ENCODE results near the gene WDR70.
"Not testable (repeated sequence)": the region's sequence is repeated elsewhere in the genome, so short reads cannot be mapped to it uniquely, and the experiment has no call there.

The WDR70 gene

GRCh38 chr5:37518356-37518755, 139.2 kb downstream of the WDR70 start:
- DNase-seq: not testable (repeated sequence)

GRCh38 chr5:37519304-37519703, 140.2 kb downstream of the WDR70 start:
- no peak for DNase-seq

- DNase-seq: no peak
These were observed 140.7 kb downstream of the WDR70 start for GRCh38 chr5:37519807-37520206.

GRCh38 chr5:37520811-37521210, 141.7 kb downstream of the WDR70 start:
- DNase-seq: no peak

- DNase-seq: no peak
These were observed 154.0 kb downstream of the WDR70 start for GRCh38 chr5:37532976-37533740.

DNA sequence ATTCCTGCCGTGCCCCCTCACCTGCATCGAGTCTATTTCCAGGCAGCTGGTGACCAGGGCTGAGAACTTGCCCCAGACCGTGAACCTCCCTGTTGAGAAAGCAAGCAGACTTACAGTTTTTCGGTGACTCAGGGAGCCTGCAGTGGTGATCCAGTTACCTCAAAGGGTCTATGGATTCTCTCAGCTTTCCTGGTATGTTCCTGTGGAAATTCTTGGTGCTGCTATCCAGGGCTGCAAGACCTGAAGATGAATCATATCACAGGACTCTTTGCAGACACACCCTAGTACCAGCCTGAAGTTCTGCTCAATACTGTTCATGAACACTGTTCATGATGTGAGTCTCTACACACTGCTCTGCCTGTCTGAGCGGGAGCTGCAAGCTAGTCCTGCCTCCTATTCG, 154.7 kb downstream of the WDR70 start:
- DNase-seq: no peak

- DNase-seq: no peak
These were observed 160.3 kb downstream of the WDR70 start for GRCh38 chr5:37539459-37539858.

DNA sequence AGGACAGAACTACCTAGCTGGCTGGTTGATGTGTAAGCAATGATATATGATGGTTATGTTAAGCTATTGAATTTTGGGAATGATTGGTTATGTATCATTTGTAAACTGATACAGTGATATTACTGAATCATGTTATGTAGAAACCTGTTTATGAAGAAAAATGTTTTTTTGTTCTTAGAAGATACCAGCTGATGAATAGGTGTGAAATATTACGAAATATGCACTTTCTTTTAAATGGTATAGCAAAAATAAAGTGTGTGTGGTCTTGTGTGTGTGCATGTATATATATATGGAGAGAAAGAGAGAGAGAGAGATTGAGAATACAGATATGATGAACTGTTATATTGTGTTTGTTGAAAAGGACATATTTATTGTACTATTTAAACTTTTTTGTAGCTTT, 164.1 kb downstream of the WDR70 start:
- no peak for DNase-seq

- no peak for DNase-seq
These were observed 170.3 kb downstream of the WDR70 start for GRCh38 chr5:37549411-37549810.

DNA sequence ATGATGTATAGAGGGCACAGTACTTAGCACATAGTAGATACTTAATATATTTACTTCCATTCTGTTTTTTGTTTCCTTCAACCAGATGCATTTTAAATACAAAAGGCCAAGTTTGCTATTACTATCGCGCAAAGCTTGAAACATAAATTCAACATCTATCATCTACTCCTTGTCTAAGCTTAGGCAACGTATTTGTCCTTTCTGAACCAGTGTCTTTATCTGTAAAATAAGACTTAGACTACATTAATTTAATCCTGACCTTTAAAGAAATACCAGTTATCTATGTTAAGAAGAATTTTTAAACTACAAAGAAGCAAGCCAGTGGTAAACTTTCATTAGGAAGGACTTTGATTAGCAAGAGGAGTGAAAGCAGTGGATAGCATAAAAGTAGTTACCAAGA, 173.0 kb downstream of the WDR70 start:
- DNase-seq: no peak

GRCh38 chr5:37552770-37553719, 173.9 kb downstream of the WDR70 start:
- no peak for DNase-seq

DNA sequence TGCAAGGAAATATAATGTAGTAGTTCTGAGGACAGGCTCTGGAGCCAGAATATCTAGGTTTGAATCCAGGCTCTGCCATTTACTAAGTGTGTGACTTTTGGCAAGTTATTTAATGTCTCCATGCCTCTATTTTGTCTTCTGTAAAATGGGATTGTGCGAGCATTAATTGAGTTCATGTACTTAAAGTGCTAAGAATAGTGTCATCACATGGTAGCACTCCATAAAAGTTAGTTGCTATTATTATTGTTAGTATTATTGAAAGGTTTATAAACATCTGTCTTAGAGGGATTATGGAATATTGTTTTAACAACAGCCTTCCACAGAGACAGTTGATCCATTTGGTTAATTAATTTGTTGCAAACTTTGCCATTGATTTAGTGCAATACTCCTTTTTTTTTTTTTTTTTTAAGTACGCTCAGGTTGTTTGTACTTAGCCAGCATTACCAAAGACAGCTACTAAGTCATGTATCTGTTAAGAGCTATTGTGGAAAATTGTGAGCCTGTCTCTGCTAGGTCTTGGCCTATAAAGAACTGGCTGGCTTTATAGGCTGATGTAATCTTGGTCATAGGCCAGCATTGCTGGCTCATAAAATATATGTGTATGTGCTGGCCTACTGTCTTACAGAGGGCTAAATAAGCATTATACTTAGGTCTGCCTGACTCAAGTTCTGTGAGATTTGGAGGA, 174.7 kb downstream of the WDR70 start:
- DNase-seq: no peak

- DNase-seq: no peak
These were observed 175.3 kb downstream of the WDR70 start for GRCh38 chr5:37554405-37554739.

- peak; percentile 4 for DNase-seq
These were observed 175.8 kb downstream of the WDR70 start for GRCh38 chr5:37554938-37555337.

GRCh38 chr5:37557734-37558293, 178.7 kb downstream of the WDR70 start:
- no peak for DNase-seq

GRCh38 chr5:37565062-37565670, 186.0 kb downstream of the WDR70 start:
- no peak for DNase-seq

GRCh38 chr5:37567566-37567965, 188.4 kb downstream of the WDR70 start:
- DNase-seq: no peak

GRCh38 chr5:37568018-37568753, 189.1 kb downstream of the WDR70 start:
- DNase-seq: no peak

DNA sequence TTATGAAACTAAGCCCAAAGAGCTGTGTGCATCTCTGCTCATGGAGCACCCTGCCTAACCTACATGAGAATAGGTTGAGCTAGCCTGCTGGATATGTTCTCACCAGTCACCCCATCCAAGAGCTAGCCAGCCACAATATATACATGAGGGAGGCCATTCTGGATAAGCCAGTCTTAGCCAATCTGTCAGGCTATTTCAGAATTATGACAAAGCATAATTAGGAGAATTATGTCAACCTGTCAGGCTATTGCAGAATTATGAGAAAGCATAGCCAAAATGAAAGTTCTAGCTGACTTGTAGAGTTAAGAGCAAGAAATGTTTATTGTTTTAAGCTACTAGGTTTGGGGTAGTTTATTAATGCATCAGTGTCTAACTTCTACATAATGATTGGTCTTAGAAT, 189.8 kb downstream of the WDR70 start:
- no peak for DNase-seq

- DNase-seq: no peak
These were observed 190.3 kb downstream of the WDR70 start for GRCh38 chr5:37569466-37569865.

GRCh38 chr5:37570597-37570996, 191.5 kb downstream of the WDR70 start:
- no peak for DNase-seq

- DNase-seq: no peak
These were observed 192.9 kb downstream of the WDR70 start for GRCh38 chr5:37571985-37572384.

All from activated CD4-positive, alpha-beta T cell treated with anti-CD3 and anti-CD28 coated beads for 48 hours (primary cell).